ENCODE results near the gene IFNLR1.

DNA sequence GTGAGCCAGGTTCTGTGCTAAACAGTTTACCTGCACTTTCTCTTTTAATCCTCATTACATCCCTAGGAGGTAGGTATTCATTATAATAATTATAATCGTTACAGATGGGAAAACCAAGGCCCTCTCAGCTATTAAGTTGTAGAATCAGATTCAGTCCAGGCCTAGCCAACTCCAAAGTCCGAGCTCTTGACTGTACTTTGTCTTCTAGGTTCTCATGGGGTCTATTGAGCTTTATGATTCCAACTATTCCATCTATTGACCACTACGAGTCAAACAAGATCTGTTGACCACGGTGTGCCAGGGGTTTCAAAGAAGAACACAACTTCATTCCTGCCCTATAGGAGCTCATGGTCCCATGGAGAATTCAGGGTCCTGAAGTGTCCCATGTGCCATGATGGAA lies 2.0 kb downstream of the IFNLR1 start:
- TF ChIP-seq RNF2 (IDR thresholded peaks at IDR 0.05; ENCODE audit: borderline replicate concordance, low read depth, low read length, missing control alignments, poor library complexity, severe bottlenecking): no peak
- no peak for TF ChIP-seq CEBPB (IDR thresholded peaks at IDR 0.05; ENCODE audit: low read depth, low read length)
- TF ChIP-seq, protein P1, sequence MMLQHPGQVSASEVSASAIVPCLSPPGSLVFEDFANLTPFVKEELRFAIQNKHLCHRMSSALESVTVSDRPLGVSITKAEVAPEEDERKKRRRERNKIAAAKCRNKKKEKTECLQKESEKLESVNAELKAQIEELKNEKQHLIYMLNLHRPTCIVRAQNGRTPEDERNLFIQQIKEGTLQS (IDR thresholded peaks at IDR 0.05; ENCODE audit: insufficient read depth, low read depth, low read length): no peak
- no peak for TF ChIP-seq FOSL1 (IDR thresholded peaks at IDR 0.05; ENCODE audit: insufficient read depth, low read depth, low read length)
- no peak for TF ChIP-seq RFX5 (IDR thresholded peaks at IDR 0.05; ENCODE audit: borderline replicate concordance, low read depth, low read length)
- no peak for TF ChIP-seq ZNF274 (IDR thresholded peaks at IDR 0.05; ENCODE audit: borderline replicate concordance, extremely low read depth, low read length)
- TF ChIP-seq SIX5 (IDR thresholded peaks at IDR 0.05; ENCODE audit: low read depth, low read length): no peak
- TF ChIP-seq MAX (IDR thresholded peaks at IDR 0.05): no peak
- no peak for TF ChIP-seq EP300 (IDR thresholded peaks at IDR 0.05; ENCODE audit: borderline replicate concordance in 1 of 2, low read depth in 2 of 2, low read length in 2 of 2)
- TF ChIP-seq, protein P2, sequence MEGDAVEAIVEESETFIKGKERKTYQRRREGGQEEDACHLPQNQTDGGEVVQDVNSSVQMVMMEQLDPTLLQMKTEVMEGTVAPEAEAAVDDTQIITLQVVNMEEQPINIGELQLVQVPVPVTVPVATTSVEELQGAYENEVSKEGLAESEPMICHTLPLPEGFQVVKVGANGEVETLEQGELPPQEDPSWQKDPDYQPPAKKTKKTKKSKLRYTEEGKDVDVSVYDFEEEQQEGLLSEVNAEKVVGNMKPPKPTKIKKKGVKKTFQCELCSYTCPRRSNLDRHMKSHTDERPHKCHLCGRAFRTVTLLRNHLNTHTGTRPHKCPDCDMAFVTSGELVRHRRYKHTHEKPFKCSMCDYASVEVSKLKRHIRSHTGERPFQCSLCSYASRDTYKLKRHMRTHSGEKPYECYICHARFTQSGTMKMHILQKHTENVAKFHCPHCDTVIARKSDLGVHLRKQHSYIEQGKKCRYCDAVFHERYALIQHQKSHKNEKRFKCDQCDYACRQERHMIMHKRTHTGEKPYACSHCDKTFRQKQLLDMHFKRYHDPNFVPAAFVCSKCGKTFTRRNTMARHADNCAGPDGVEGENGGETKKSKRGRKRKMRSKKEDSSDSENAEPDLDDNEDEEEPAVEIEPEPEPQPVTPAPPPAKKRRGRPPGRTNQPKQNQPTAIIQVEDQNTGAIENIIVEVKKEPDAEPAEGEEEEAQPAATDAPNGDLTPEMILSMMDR (IDR thresholded peaks at IDR 0.05; ENCODE audit: control extremely low read depth in 1 of 3, insufficient read depth in 1 of 3, low read depth in 1 of 3, low read length in 3 of 3): no peak
- no peak for TF ChIP-seq YY1 (IDR thresholded peaks at IDR 0.05; ENCODE audit: low read depth, low read length)
- TF ChIP-seq POLR2A (IDR thresholded peaks at IDR 0.05; ENCODE audit: control extremely low read depth in 1 of 2, low read depth in 2 of 2, low read length in 2 of 2): no peak
- no peak for TF ChIP-seq KDM1A (IDR thresholded peaks at IDR 0.05; ENCODE audit: borderline replicate concordance, low read length)
- no peak for TF ChIP-seq TBP (IDR thresholded peaks at IDR 0.05; ENCODE audit: low read depth, low read length)

All from H1 (cell line).